BLaER1 treated with 17β-estradiol and CSF1 and Interleukin-3, amounts not matched to agents 10 nM and 100 nM (cell line): ENCODE measurements around the gene CAB39.

Experiments
- H3K27ac ChIP-seq, 11 experiments: shearing (Covaris generic); formaldehyde crosslinking; 2 replicates each; pipeline ENCODE4 v1.8.1; 2022
- H3K27me3 ChIP-seq, 11 experiments: shearing (Covaris generic); formaldehyde crosslinking; 2 replicates each; pipeline ENCODE4 v1.8.1; 2022
- H3K36me3 ChIP-seq, 11 experiments: shearing (Covaris generic); formaldehyde crosslinking; 2 replicates each; pipeline ENCODE4 v1.8.1; 2022
- H3K4me1 ChIP-seq, 10 experiments: shearing (Covaris generic); formaldehyde crosslinking; 2 replicates each; pipeline ENCODE4 v1.8.1; 2022
- H3K4me2 ChIP-seq, 11 experiments: shearing (Covaris generic); formaldehyde crosslinking; 2 replicates each; pipeline ENCODE4 v1.8.1; 2022
- H3K4me3 ChIP-seq, 10 experiments: shearing (Covaris generic); formaldehyde crosslinking; 2 replicates each; pipeline ENCODE4 v1.8.1; 2022
- H3K9ac ChIP-seq, 11 experiments: shearing (Covaris generic); formaldehyde crosslinking; 2 replicates each; pipeline ENCODE4 v1.8.1; 2022
- H3K9me3 ChIP-seq, 11 experiments: shearing (Covaris generic); formaldehyde crosslinking; replicated peaks in 1 of 11; 2 replicates each; pipeline ENCODE4 v1.8.1; 2022
- H4K20me1 ChIP-seq, 11 experiments: shearing (Covaris generic); formaldehyde crosslinking; 2 replicates each; pipeline ENCODE4 v1.8.1; 2022
- Cebpa-rat ChIP-seq, 11 experiments: shearing (Covaris generic); IDR thresholded peaks; 2 replicates each; pipeline ENCODE4 v1.8.1; 2022

Gene CAB39

DNA sequence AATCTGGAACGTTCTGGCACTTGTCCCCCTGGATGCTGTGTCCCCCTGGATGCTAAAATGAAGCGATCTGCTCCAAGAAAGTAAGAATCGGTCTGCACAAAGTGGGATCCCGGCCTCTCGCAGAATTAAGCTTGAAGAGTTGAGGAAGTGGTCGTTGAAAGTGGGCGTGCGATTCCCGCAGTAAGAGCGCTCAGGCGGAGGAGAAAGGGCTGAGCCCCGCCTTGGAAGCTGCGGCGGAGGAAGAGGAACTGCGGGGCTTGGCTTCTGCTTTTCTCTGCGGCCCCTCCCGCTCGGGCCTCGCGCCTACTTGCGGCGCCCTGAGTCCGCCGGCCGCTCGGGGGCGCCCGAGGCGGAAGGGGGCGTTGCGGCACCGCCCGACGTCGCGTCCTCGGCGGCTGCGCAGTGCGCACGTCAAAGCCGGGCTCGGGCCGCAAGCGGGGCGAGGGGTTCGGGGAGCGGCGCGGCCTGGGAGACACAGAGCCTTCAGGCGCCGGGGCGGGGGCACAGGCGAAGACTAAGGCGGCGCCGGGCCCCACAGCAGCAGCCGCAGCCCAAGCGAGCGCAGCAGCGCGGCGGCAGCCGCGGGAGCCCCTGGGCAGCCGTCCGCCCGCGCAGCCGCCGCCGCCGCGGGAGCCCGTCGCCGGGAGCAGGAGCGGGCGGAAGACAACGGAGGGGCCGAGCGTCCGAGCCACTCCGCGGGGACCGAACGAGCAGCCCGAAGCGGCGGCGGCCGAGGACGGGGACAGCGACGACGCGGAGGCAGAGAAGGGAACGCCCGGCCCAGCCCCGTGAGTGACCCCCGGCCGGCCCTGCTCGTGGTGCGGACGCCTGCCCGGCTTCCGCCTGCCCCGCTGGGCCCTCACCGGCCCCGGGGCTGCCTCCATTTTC, at the start of gene CAB39:
Gene CAB39, plus strand, starts transcription at position 400 of the 888 bp plus-strand sequence. CDS start 47,160 bp downstream, outside the sequence.
- Histone ChIP-seq H3K9ac (peak within 1 kb of the TSS; percentile 94 to 100 (median 99)), H3K27ac (peak within 1 kb of the TSS; percentile 91 to 98 (median 97)), H3K36me3 (peaks cover 7 to 19% (median 9%) of the 10 kb centered on the region in 11 experiments; a peak in 16 of 22 replicates), H3K27me3 (no peaks in the 10 kb centered on the region), H4K20me1 (peaks cover 40 to 50% (median 48%) of the 10 kb centered on the region in 11 experiments), H3K4me2 (peak within 1 kb of the TSS; percentile 88 to 97 (median 94)), H3K4me3 (peak within 1 kb of the TSS; percentile 92 to 100 (median 99)), H3K4me1 (peaks cover 41 to 63% (median 50%) of the 10 kb centered on the region in 10 experiments), H3K9me3 (no peaks in the 10 kb centered on the region)
- TF ChIP-seq Cebpa-rat (IDR thresholded peaks at IDR 0.05): no peak

DNA sequence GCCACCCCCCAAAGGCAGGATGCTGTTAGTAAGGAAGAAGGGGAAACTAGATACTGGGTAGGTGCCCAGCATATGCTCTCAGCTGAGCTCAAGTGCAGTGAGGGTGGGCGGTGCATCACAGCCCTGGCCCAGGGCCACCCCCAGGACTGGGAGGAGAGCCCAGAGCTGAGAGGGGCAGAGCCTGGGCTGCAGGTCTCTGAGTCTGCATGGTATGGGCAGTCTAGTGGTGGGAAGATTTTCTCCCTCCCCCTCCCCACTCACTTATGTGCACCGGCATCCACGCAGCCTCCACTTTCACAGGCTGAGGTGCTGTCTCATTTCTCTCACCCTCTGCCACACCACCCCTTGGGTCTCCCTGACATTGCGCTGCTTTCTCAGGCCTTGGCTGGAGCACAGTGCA, 48.5 kb upstream of the CAB39 start:
- H3K9me3 ChIP-seq: no peaks in the 10 kb centered on the region
- H3K36me3 ChIP-seq: no peaks in the 10 kb centered on the region
- TF ChIP-seq Cebpa-rat (IDR thresholded peaks at IDR 0.05): no peak
- H3K9ac ChIP-seq: no peak overlapping the region
- H3K27ac ChIP-seq: no peak overlapping the region
- peak overlapping the region; percentile 8 to 97 (median 85); a peak in 12 of 22 replicates for H3K4me2 ChIP-seq
- no peak overlapping the region for H3K4me3 ChIP-seq
- H3K27me3 ChIP-seq: no peaks in the 10 kb centered on the region; a peak in 1 of 22 replicates
- H4K20me1 ChIP-seq: no peaks in the 10 kb centered on the region
- peaks cover 97 to 100% (median 99%) of the 10 kb centered on the region in 10 experiments for H3K4me1 ChIP-seq

DNA sequence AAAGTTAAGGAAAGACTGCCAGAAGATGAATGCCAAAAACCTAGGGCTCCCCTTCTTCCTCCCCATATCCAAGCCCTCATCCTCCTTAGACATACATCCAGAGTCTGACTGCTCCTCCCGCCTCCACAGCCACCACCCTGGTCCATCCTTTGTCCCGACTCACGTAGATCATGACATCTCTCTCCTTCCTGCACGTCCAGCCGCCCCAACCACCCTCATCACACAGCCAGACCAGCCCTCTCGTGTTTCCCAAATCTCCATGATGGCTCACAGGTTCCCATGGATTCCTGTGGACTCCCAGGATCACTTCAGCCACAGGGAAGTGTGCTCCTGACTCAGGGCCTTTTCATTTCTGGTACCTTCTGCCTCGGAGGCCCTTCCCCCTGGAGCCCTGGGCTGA, 47.8 kb upstream of the CAB39 start:
- Histone ChIP-seq H3K4me1 (peaks cover 97 to 100% (median 99%) of the 10 kb centered on the region in 10 experiments), H3K27me3 (no peaks in the 10 kb centered on the region; a peak in 1 of 22 replicates), H3K9ac (no peak overlapping the region), H3K27ac (peak overlapping the region in 2 of 11 experiments; percentile 13 to 25; a peak in 1 of 22 replicates), H3K4me2 (peak overlapping the region; percentile 19 to 97 (median 85); a peak in 19 of 22 replicates), H4K20me1 (no peaks in the 10 kb centered on the region), H3K9me3 (no peaks in the 10 kb centered on the region), H3K36me3 (no peaks in the 10 kb centered on the region), H3K4me3 (no peak overlapping the region)
- TF ChIP-seq Cebpa-rat (IDR thresholded peaks at IDR 0.05): no peak

DNA sequence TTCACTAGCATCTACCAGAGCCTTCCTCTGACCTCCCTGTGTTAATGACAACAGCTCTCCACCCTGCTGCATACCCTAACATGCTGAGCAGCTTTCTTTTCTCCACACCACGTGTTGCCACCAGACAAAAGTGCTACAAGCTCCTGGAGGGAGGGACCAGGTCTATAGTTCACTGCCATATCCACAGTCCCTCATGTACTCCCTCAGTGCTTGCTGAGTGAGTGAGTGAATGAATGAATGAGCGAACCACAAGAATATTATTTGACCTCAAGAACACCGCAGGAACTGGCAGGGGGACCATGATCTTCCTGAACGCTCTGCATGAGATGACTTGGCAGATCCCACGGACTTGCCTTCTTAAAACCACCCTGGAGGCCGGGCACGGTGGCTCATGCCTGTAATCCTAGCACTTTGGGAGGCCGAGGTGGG, 47.4 kb upstream of the CAB39 start:
- TF ChIP-seq Cebpa-rat (IDR thresholded peaks at IDR 0.05): no peak
- H3K27ac ChIP-seq: peak overlapping the region in 2 of 11 experiments; percentile 13 to 25; a peak in 2 of 22 replicates
- H3K9me3 ChIP-seq: no peaks in the 10 kb centered on the region
- peak overlapping the region; percentile 31 to 97 (median 86) for H3K4me2 ChIP-seq
- no peaks in the 10 kb centered on the region; a peak in 1 of 22 replicates for H3K27me3 ChIP-seq
- H3K36me3 ChIP-seq: no peaks in the 10 kb centered on the region
- H4K20me1 ChIP-seq: no peaks in the 10 kb centered on the region
- no peak overlapping the region for H3K4me3 ChIP-seq
- H3K9ac ChIP-seq: no peak overlapping the region
- peaks cover 96 to 100% (median 99%) of the 10 kb centered on the region in 10 experiments for H3K4me1 ChIP-seq

DNA sequence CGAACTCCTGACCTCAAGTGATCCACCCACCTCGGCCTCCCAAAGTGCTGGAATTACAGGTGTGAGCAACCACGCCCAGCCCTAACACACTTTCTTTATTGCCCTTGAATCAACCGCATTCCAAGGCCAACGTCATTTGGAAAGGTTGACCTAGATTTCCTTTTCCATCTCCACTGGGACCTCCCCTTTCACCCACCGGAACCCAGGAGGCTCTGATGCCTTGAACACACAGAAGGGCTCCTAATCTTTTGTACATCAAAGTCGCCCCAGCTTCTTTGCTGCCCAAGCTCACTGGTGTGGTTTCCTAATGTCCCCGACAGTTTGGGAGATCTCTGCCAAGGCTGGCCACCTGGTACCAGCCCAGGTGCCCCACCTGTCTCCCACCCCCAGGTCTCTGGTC, 46.2 kb upstream of the CAB39 start:
- no peaks in the 10 kb centered on the region; a peak in 1 of 22 replicates for H3K27me3 ChIP-seq
- H3K36me3 ChIP-seq: no peaks in the 10 kb centered on the region
- no peaks in the 10 kb centered on the region for H3K9me3 ChIP-seq
- H3K9ac ChIP-seq: peak overlapping the region in 2 of 11 experiments; percentile 34 to 38; a peak in 3 of 22 replicates
- H4K20me1 ChIP-seq: no peaks in the 10 kb centered on the region
- peak overlapping the region; percentile 69 to 97 (median 88) for H3K4me2 ChIP-seq
- H3K4me1 ChIP-seq: peaks cover 92 to 100% (median 95%) of the 10 kb centered on the region in 10 experiments
- H3K4me3 ChIP-seq: no peak overlapping the region
- peak overlapping the region in 7 of 11 experiments; percentile 39 to 77 (median 65); a peak in 11 of 22 replicates for H3K27ac ChIP-seq
- TF ChIP-seq Cebpa-rat (IDR thresholded peaks at IDR 0.05): no peak

DNA sequence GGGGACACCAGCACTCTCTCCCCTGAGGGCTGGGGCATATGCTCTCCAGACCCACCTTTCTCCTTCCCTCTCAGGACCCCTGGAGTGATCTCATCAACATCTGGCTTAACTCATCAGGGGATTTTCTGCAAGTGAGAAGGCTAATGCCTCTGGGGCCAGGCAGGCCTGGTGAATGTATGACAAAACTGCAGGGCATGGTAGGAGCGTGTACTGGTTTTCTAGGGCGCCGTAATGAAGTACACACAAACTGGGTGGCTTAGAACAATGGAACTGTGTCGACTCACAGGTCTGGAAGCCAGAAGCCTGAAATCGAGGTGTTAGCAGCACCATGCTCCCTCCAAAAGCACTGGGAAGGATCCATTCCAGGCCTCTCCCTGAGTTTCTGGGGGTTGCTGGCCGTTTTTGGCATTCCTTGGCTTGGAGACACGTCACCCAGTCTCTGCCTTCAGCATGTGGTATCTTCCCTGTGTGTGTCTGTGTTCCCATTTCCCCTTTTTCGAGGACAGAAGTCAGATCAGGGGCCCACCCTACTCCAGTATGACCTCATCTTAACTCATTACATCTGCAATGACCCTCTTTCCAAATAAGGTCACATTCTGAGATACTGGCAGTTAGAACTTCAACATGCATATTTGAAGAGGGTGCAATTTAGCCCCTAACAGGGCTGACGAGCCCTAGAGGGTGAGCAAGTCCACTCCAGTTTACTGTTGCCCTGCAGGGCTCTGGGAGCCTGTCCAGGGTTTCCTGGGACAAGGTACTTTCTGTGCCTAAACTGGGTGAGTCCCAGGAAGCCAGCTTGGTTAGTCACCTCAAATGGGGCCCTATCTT, 45.5 kb upstream of the CAB39 start:
- Histone ChIP-seq H3K9me3 (no peaks in the 10 kb centered on the region), H3K27ac (peak overlapping the region in 10 of 11 experiments; percentile 2 to 77 (median 54); a peak in 13 of 22 replicates), H3K4me2 (peak overlapping the region; percentile 69 to 97 (median 88)), H3K27me3 (no peaks in the 10 kb centered on the region; a peak in 1 of 22 replicates), H4K20me1 (no peaks in the 10 kb centered on the region), H3K9ac (peak overlapping the region in 4 of 11 experiments; percentile 34 to 52 (median 42); a peak in 8 of 22 replicates), H3K4me1 (peaks cover 86 to 98% (median 89%) of the 10 kb centered on the region in 10 experiments), H3K4me3 (0 out of 20 replicates have a peak overlapping the region, but pooled peaks of 1 of the 10 experiments have one; percentile 1), H3K36me3 (no peaks in the 10 kb centered on the region)
- TF ChIP-seq Cebpa-rat (IDR thresholded peaks at IDR 0.05): no peak

DNA sequence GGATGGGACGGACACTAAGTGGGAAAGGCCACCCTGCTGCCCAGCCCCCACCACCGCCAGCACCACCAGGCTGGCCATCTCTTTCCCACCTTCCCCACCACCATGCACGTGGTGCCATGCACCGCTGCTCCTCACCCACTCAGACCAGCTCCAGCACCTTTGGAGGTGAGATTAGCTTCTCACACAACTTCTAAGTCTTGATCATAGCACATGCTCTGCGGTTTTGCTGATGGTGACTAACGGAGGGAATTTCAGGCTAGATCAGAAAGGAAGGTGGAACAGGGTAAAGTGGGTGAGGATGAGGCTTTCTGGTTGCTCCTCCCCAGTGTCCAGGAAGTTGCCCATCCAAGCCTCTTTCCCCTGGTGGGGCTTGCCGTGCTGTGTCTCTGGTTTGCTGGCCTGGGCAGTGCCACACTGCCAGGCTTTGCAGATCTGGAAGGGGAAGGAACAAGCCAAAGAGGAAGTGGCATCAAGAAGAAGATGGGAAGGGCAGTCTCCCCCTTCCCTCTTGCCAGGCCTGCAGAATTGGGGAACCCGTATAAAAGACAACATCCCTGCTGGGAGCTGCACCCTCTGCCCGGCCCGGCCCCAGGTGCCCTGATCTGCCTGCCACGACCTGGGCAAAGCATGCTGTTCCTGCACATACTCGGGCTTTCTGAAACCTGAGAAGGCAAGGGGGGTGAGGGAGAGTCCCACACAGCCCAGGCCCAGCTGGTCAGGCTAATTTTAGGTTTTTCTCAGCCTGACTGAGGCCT, 44.3 kb upstream of the CAB39 start:
- no peak for TF ChIP-seq Cebpa-rat (IDR thresholded peaks at IDR 0.05)
- peak overlapping the region; percentile 69 to 97 (median 88) for H3K4me2 ChIP-seq
- no peaks in the 10 kb centered on the region for H3K9me3 ChIP-seq
- H3K9ac ChIP-seq: peak overlapping the region in 7 of 11 experiments; percentile 10 to 52 (median 32); a peak in 9 of 22 replicates
- peak overlapping the region in 2 of 10 experiments; percentile 1 to 17; a peak in 1 of 20 replicates for H3K4me3 ChIP-seq
- H3K27ac ChIP-seq: peak overlapping the region; percentile 23 to 77 (median 50); a peak in 21 of 22 replicates
- H3K4me1 ChIP-seq: peaks cover 74 to 86% (median 77%) of the 10 kb centered on the region in 10 experiments
- no peaks in the 10 kb centered on the region; a peak in 1 of 22 replicates for H3K27me3 ChIP-seq
- H3K36me3 ChIP-seq: no peaks in the 10 kb centered on the region
- no peaks in the 10 kb centered on the region for H4K20me1 ChIP-seq

DNA sequence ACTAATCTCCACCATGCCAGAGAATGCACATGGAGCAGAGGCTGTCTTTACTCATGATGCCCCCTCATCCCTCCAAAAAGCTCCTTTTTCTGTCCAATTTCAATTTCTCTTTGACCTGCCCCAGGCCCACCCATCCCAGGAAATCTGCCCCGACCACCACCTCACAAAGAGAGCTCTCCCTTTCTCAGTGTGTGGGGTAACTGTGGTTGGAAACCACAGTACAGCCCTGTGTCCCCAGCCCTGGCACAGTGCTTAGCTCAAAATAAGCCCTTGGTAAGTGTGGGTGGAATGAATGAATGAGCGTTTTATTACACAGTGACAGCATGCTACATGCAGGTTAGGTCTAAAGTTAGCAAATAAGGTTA, 43.7 kb upstream of the CAB39 start:
- Histone ChIP-seq H3K27me3 (no peaks in the 10 kb centered on the region; a peak in 1 of 22 replicates), H3K4me2 (peak overlapping the region; percentile 69 to 97 (median 88))

More for the DNA sequence above, 43.7 kb upstream of the CAB39 start:
- no peak for TF ChIP-seq Cebpa-rat (IDR thresholded peaks at IDR 0.05)
- peak overlapping the region in 6 of 11 experiments; percentile 10 to 43 (median 28); a peak in 6 of 22 replicates for H3K9ac ChIP-seq
- no peaks in the 10 kb centered on the region for H3K36me3 ChIP-seq
- no peaks in the 10 kb centered on the region for H3K9me3 ChIP-seq
- peak overlapping the region; percentile 23 to 77 (median 49); a peak in 18 of 22 replicates for H3K27ac ChIP-seq
- peaks cover 68 to 80% (median 72%) of the 10 kb centered on the region in 10 experiments for H3K4me1 ChIP-seq
- peak overlapping the region in 1 of 10 experiments; percentile 17; a peak in 1 of 20 replicates for H3K4me3 ChIP-seq
- no peaks in the 10 kb centered on the region for H4K20me1 ChIP-seq
